Activated CD8-positive, alpha-beta T cell treated with anti-CD3 and anti-CD28 coated beads for 36 hours (primary cell): Measurements from ENCODE around the gene TBC1D14. TPM values are rescaled to one million over a fixed set of nuclear protein-coding genes. Genes with fewer than 3 reads are reported as not detected.
A peak's percentile ranks its signal among the peaks of the same experiment; 100 is the strongest.

Experiments
- ATAC-seq: fragments of 200-7000 bp; cut with Tn5 transposase; one replicate; pipeline ENCODE4 v1.10.0; 2021; ENCODE audit warnings: mild to moderate bottlenecking, moderate library complexity
- CTCF ChIA-PET: fragments of 350-600 bp; sonication (Branson Sonifier 250); formaldehyde crosslinking; loops from one replicate; lab custom pipeline; 2021; ENCODE audit warnings: antibody characterized with exemption; lab: Charles Lee
- POLR2A ChIA-PET: fragments of 350-600 bp; sonication (Branson Sonifier 250); formaldehyde crosslinking; loops from one replicate; lab custom pipeline; 2021; ENCODE audit warnings: antibody characterized with exemption; lab: Charles Lee
- DNase-seq: peaks from one replicate; pipeline ENCODE4 v3.0.0-alpha.2; 2020
- H3K27ac Mint-ChIP-seq: one replicate; pipeline ENCODE4 v1.8.0; 2021; ENCODE audit warnings: mild to moderate bottlenecking, mixed read lengths
- H3K27me3 Mint-ChIP-seq: one replicate; pipeline ENCODE4 v1.8.0; 2021; ENCODE audit warnings: mixed read lengths
- H3K36me3 Mint-ChIP-seq: one replicate; pipeline ENCODE4 v1.8.0; 2021; ENCODE audit warnings: low read depth, mixed read lengths
- H3K4me1 Mint-ChIP-seq: one replicate; pipeline ENCODE4 v1.8.0; 2021; ENCODE audit warnings: low read depth, mixed read lengths
- H3K4me3 Mint-ChIP-seq: one replicate; pipeline ENCODE4 v1.8.0; 2021; ENCODE audit warnings: mild to moderate bottlenecking, moderate library complexity, mixed read lengths
- H3K9me3 Mint-ChIP-seq: one replicate; pipeline ENCODE4 v1.8.0; 2021; ENCODE audit warnings: mixed read lengths
- CTCF ChIP-seq: fragments of 200-600 bp; IDR thresholded peaks from one replicate; pipeline ENCODE4 v1.8.0; 2022; ENCODE audit warnings: antibody characterized with exemption, mild to moderate bottlenecking
- intact Hi-C: fragments of 100-400 bp; cut with micrococcal nuclease; formaldehyde crosslinking; loops from one replicate; pipeline ENCODE4 v1.10.0; 2022
- total RNA-seq, 2 experiments: library from RNA; stranded (reverse); gene quantifications; one replicate each; pipeline ENCODE4 v1.2.3, GENCODE V29; 2021

TBC1D14 gene
- total RNA-seq, 2 experiments from 2014 or later = 34.7 to 36.3 TPM

- ChIA-PET CTCF (interaction anchor here (0.7 to 3.5 kb wide), 8 partner anchors 9 to 189 kb away, joined by 4 to 15 read pairs (median 8); partner anchors contain the start of genes GRPEL1 and TADA2B), POLR2A (interaction anchor here (1.2 to 2.2 kb wide), 3 partner anchors 8 to 192 kb away, joined by 3 to 31 read pairs (median 7); partner anchors contain the start of gene BLOC1S4)
- ATAC-seq (no peak), DNase-seq (peak; percentile 42)
- peak; percentile 31 for TF ChIP-seq CTCF
- intact Hi-C loops = no loop called here
- no peaks in the 10 kb centered on the region for H3K9me3 Mint-ChIP-seq
- peaks cover 3% of the 10 kb centered on the region for H3K36me3 Mint-ChIP-seq
- H3K4me1 Mint-ChIP-seq = peaks cover 34% of the 10 kb centered on the region
- H3K27ac Mint-ChIP-seq = no peak overlapping the region
- H3K4me3 Mint-ChIP-seq = no peak overlapping the region
- no peaks in the 10 kb centered on the region for H3K27me3 Mint-ChIP-seq
These were observed 1.9 kb upstream of the TBC1D14 start for GRCh38 chr4:6907658-6908191.

GRCh38 chr4:6908432-6909112 lies 1.1 kb upstream of the TBC1D14 start:
- Mint-ChIP-seq H3K36me3 (peaks cover 3% of the 10 kb centered on the region), H3K27ac (peak overlapping the region; percentile 81), H3K27me3 (no peaks in the 10 kb centered on the region), H3K4me3 (peak overlapping the region; percentile 81), H3K9me3 (no peaks in the 10 kb centered on the region), H3K4me1 (peaks cover 40% of the 10 kb centered on the region)
- intact Hi-C loops = no loop called here
- POLR2A ChIA-PET = interaction anchor here (0.6 to 3.6 kb wide), 18 partner anchors 9 to 275 kb away, joined by 3 to 31 read pairs (median 4); partner anchors contain the start of genes BLOC1S4, KIAA0232 and TADA2B
- CTCF ChIA-PET = interaction anchor here (1.1 to 3.5 kb wide), 11 partner anchors 9 to 203 kb away, joined by 3 to 15 read pairs (median 7); partner anchors contain the start of genes GRPEL1 and TADA2B
- ATAC-seq (no peak), DNase-seq (no peak)
- TF ChIP-seq CTCF = no peak

GRCh38 chr4:6909970-6910339 lies 329 bp downstream of the TBC1D14 start:
- peaks cover 3% of the 10 kb centered on the region for H3K36me3 Mint-ChIP-seq
- H3K27ac Mint-ChIP-seq = peak overlapping the region; percentile 90
- H3K27me3 Mint-ChIP-seq = no peaks in the 10 kb centered on the region
- peak; percentile 31 for ATAC-seq
- DNase-seq = peak; percentile 57
- intact Hi-C loops = no loop called here
- ChIA-PET POLR2A (interaction anchor here (0.7 to 3.6 kb wide), 11 partner anchors 10 to 276 kb away, joined by 3 to 31 read pairs (median 3); partner anchors contain the start of genes BLOC1S4, KIAA0232 and TADA2B), CTCF (interaction anchor here (1.1 to 3.5 kb wide), 11 partner anchors 11 to 205 kb away, joined by 3 to 15 read pairs (median 6); partner anchors contain the start of genes GRPEL1 and TADA2B)
- no peak for TF ChIP-seq CTCF
- peak overlapping the region; percentile 93 for H3K4me3 Mint-ChIP-seq
- no peaks in the 10 kb centered on the region for H3K9me3 Mint-ChIP-seq
- peaks cover 46% of the 10 kb centered on the region for H3K4me1 Mint-ChIP-seq

- H3K4me1 Mint-ChIP-seq = peaks cover 47% of the 10 kb centered on the region
These were observed 824 bp downstream of the TBC1D14 start for GRCh38 chr4:6910340-6910959.

More at GRCh38 chr4:6910340-6910959, 824 bp downstream of the TBC1D14 start:
- ATAC-seq (no peak), DNase-seq (peak; percentile 36)
- H3K36me3 Mint-ChIP-seq = peaks cover 3% of the 10 kb centered on the region
- TF ChIP-seq CTCF = peak; percentile 51
- POLR2A ChIA-PET = interaction anchor here (0.6 to 3.6 kb wide), 6 partner anchors 11 to 237 kb away, joined by 3 to 13 read pairs (median 4); partner anchors contain the start of gene KIAA0232
- H3K27me3 Mint-ChIP-seq = no peaks in the 10 kb centered on the region
- peak overlapping the region; percentile 90 for H3K27ac Mint-ChIP-seq
- H3K4me3 Mint-ChIP-seq = peak overlapping the region; percentile 93
- H3K9me3 Mint-ChIP-seq = no peaks in the 10 kb centered on the region
- intact Hi-C loops = no loop called here
- CTCF ChIA-PET = interaction anchor here (1.2 to 3.5 kb wide), 4 partner anchors 11 to 63 kb away, joined by 3 to 15 read pairs (median 4); no protein-coding TSS in a partner anchor
